Activated CD8-positive, alpha-beta T cell treated with anti-CD3 and anti-CD28 coated beads for 36 hours (primary cell): ENCODE results near the gene DEGS2. TPM values are rescaled to one million over a fixed set of nuclear protein-coding genes. Genes with fewer than 3 reads are reported as not detected.

Experiments
- ATAC-seq: fragments of 200-7000 bp; cut with Tn5 transposase; one replicate; pipeline ENCODE4 v1.10.0; 2021; ENCODE audit warnings: mild to moderate bottlenecking, moderate library complexity
- CTCF ChIA-PET: fragments of 350-600 bp; sonication (Branson Sonifier 250); formaldehyde crosslinking; loops from one replicate; lab custom pipeline; 2021; ENCODE audit warnings: antibody characterized with exemption; lab: Charles Lee
- POLR2A ChIA-PET: fragments of 350-600 bp; sonication (Branson Sonifier 250); formaldehyde crosslinking; loops from one replicate; lab custom pipeline; 2021; ENCODE audit warnings: antibody characterized with exemption; lab: Charles Lee
- DNase-seq: peaks from one replicate; pipeline ENCODE4 v3.0.0-alpha.2; 2020
- H3K27ac Mint-ChIP-seq: one replicate; pipeline ENCODE4 v1.8.0; 2021; ENCODE audit warnings: mild to moderate bottlenecking, mixed read lengths
- H3K27me3 Mint-ChIP-seq: one replicate; pipeline ENCODE4 v1.8.0; 2021; ENCODE audit warnings: mixed read lengths
- H3K36me3 Mint-ChIP-seq: one replicate; pipeline ENCODE4 v1.8.0; 2021; ENCODE audit warnings: low read depth, mixed read lengths
- H3K4me1 Mint-ChIP-seq: one replicate; pipeline ENCODE4 v1.8.0; 2021; ENCODE audit warnings: low read depth, mixed read lengths
- H3K4me3 Mint-ChIP-seq: one replicate; pipeline ENCODE4 v1.8.0; 2021; ENCODE audit warnings: mild to moderate bottlenecking, moderate library complexity, mixed read lengths
- H3K9me3 Mint-ChIP-seq: one replicate; pipeline ENCODE4 v1.8.0; 2021; ENCODE audit warnings: mixed read lengths
- intact Hi-C: fragments of 100-400 bp; cut with micrococcal nuclease; formaldehyde crosslinking; loops from one replicate; pipeline ENCODE4 v1.10.0; 2022
- total RNA-seq, 2 experiments: library from RNA; stranded (reverse); gene quantifications; one replicate each; pipeline ENCODE4 v1.2.3, GENCODE V29; 2021
- TF ChIP-seq, protein P1 (sequence below): fragments of 200-600 bp; IDR thresholded peaks from one replicate; pipeline ENCODE4 v1.8.0; 2022; ENCODE audit warnings: antibody characterized with exemption, mild to moderate bottlenecking

The DEGS2 gene
- total RNA-seq, 2 experiments from 2014 or later = 2.6 to 3.1 TPM

DNA sequence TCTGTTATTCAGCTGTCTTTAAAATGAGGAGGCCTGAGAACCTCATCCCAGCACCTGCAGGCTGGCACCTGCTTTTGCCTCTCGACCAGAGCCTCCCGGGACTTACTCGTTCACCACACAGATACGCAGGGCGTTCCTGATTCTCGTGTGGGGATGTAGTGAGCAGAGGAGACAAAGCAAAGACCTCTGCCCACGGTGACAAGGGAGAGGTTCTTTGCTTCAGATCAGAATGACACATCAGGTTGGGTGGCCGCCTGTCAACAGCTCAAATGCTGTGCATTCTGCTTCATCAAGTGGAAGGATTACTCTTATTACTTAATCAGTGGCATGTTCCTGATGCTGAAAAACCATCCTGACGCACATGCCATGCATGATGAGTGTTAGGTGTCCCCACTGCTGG, 24.4 kb downstream of the DEGS2 start:
- TF ChIP-seq, protein P1, sequence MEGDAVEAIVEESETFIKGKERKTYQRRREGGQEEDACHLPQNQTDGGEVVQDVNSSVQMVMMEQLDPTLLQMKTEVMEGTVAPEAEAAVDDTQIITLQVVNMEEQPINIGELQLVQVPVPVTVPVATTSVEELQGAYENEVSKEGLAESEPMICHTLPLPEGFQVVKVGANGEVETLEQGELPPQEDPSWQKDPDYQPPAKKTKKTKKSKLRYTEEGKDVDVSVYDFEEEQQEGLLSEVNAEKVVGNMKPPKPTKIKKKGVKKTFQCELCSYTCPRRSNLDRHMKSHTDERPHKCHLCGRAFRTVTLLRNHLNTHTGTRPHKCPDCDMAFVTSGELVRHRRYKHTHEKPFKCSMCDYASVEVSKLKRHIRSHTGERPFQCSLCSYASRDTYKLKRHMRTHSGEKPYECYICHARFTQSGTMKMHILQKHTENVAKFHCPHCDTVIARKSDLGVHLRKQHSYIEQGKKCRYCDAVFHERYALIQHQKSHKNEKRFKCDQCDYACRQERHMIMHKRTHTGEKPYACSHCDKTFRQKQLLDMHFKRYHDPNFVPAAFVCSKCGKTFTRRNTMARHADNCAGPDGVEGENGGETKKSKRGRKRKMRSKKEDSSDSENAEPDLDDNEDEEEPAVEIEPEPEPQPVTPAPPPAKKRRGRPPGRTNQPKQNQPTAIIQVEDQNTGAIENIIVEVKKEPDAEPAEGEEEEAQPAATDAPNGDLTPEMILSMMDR = no peak
- Mint-ChIP-seq H3K4me3 (no peak overlapping the region), H3K4me1 (peaks cover 4% of the 10 kb centered on the region), H3K9me3 (no peaks in the 10 kb centered on the region), H3K27me3 (no peaks in the 10 kb centered on the region), H3K27ac (peak overlapping the region; percentile 32), H3K36me3 (peaks cover 50% of the 10 kb centered on the region)
- intact Hi-C loops = no loop called here
- CTCF ChIA-PET = interaction anchor here (0.9 to 1.9 kb wide), 4 partner anchors 19 to 152 kb away, joined by 3 to 5 read pairs (median 3); no protein-coding TSS in a partner anchor
- ATAC-seq = no peak
- DNase-seq = no peak
- POLR2A ChIA-PET = no interaction called here

DNA sequence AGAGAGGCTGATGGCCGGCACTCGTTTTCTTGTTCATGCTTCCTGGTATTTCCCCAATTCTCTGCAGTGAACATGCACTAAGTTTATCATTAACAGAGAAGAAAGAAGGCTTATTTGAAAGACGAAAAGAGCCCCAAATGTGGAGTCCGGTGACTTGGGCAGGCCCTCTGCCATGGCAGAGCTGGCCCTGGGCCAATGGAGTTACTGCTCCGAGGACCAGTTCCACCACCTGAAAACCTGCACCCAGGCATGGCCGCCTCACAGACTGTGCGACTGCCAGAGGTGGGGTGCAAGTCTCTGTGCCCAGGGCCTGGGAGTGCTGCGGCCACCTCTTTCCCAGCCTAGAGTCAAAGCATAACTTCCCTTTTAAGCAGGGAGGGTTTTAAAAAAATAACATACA, 24.9 kb downstream of the DEGS2 start:
- Mint-ChIP-seq H3K27me3 (no peaks in the 10 kb centered on the region), H3K36me3 (peaks cover 52% of the 10 kb centered on the region), H3K4me1 (peaks cover 3% of the 10 kb centered on the region), H3K27ac (no peak overlapping the region), H3K9me3 (no peaks in the 10 kb centered on the region), H3K4me3 (no peak overlapping the region)
- TF ChIP-seq, protein P1 = no peak
- intact Hi-C loops = no loop called here
- no peak for DNase-seq
- ChIA-PET CTCF (interaction anchor here (0.9 to 1.9 kb wide), 4 partner anchors 19 to 151 kb away, joined by 3 to 5 read pairs (median 3); no protein-coding TSS in a partner anchor), POLR2A (no interaction called here)
- ATAC-seq = no peak

DNA sequence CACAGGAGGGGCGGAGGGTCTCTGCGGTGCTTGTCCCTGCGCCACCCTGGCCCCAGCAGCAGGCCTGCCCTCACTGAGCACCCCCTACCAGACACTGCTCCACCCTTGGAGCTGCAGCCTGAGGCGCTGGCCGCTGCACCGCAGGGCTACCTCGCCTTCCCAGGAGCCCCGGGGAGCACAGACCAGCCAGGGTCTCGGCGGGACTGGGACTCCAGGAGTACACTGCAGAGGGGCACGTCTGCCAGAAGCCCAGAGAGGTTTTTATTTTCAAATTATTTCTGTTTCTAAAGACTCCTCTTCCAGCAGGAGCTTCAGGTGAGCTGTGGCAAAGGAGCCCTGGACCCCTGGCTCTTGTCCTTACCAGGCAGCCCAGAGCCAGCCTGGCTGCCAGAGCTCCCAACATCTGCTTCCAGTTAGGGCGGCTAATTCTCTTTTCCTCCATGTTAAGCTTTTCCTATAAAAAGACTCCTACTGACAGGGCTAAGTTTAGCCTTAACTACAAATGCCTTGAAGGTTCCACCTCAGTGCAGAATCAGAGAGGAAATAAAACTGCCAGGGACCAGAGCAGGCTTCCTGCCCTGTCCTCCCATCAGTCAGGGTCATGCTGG, 26.4 kb downstream of the DEGS2 start:
- Mint-ChIP-seq H3K4me1 (no peaks in the 10 kb centered on the region), H3K9me3 (no peaks in the 10 kb centered on the region), H3K27ac (no peak overlapping the region), H3K36me3 (peaks cover 43% of the 10 kb centered on the region), H3K27me3 (no peaks in the 10 kb centered on the region), H3K4me3 (no peak overlapping the region)
- no peak for ATAC-seq
- intact Hi-C loops = no loop called here
- DNase-seq = no peak
- TF ChIP-seq, protein P1 = no peak
- POLR2A ChIA-PET = interaction anchor here (0.6 to 1.1 kb wide), 2 partner anchors 158 to 567 kb away, joined by 3 read pairs; no protein-coding TSS in a partner anchor
- CTCF ChIA-PET = interaction anchor here (1.2 kb wide), 1 partner anchor 14 kb away, joined by 4 read pairs; no protein-coding TSS in a partner anchor

- CTCF ChIA-PET = interaction anchor here (1.0 to 1.2 kb wide), 2 partner anchors 13 to 149 kb away, joined by 4 read pairs; no protein-coding TSS in a partner anchor
- POLR2A ChIA-PET = interaction anchor here (1.3 to 3.2 kb wide), 2 partner anchors 11 to 15 kb away, joined by 3 to 17 read pairs; no protein-coding TSS in a partner anchor
These were observed 27.1 kb downstream of the DEGS2 start for GRCh38 chr14:100132161-100132902.

More at GRCh38 chr14:100132161-100132902, 27.1 kb downstream of the DEGS2 start:
- TF ChIP-seq, protein P1 = no peak
- ATAC-seq (no peak), DNase-seq (no peak)
- H3K9me3 Mint-ChIP-seq = no peaks in the 10 kb centered on the region
- H3K27ac Mint-ChIP-seq = no peak overlapping the region
- no peaks in the 10 kb centered on the region for H3K4me1 Mint-ChIP-seq
- H3K4me3 Mint-ChIP-seq = no peak overlapping the region
- H3K27me3 Mint-ChIP-seq = no peaks in the 10 kb centered on the region
- peaks cover 45% of the 10 kb centered on the region for H3K36me3 Mint-ChIP-seq
- intact Hi-C loops = no loop called here
